ENCODE results near the gene UNC5B. TPM values are rescaled to one million over a fixed set of nuclear protein-coding genes. Genes with fewer than 3 reads are reported as not detected.
"Not testable (repeated sequence)": the region's sequence is repeated elsewhere in the genome, so short reads cannot be mapped to it uniquely, and the experiment has no call there.

UNC5B gene
- total and polyA plus RNA-seq, 7 donors: 1.4 to 12.7 (median 1.8) TPM

- WGBS, 2 donors: 45 to 80% methylated on average over 19 of the region's 19 CpGs
- H3K4me1 ChIP-seq: no peaks in the 10 kb centered on the region
- no peak for DNase-seq
- H3K27me3 ChIP-seq: no peaks in the 10 kb centered on the region
- TF ChIP-seq EP300 (IDR thresholded peaks at IDR 0.05) (no peak), CTCF (IDR thresholded peaks at IDR 0.05) (no peak), POLR2A (IDR thresholded peaks at IDR 0.05) (no peak), POLR2AphosphoS5 (IDR thresholded peaks at IDR 0.05) (no peak)
- H3K27ac ChIP-seq: no peak overlapping the region
- no peak overlapping the region for H3K4me3 ChIP-seq
- no peaks in the 10 kb centered on the region for H3K36me3 ChIP-seq
- no peaks in the 10 kb centered on the region for H3K9me3 ChIP-seq
- intact Hi-C loops (cut with DNase I): no loop called here
Observed at GRCh38 chr10:71293446-71294084, 81.2 kb downstream of the UNC5B start.

GRCh38 chr10:71294091-71294561, 81.8 kb downstream of the UNC5B start:
- no peaks in the 10 kb centered on the region for H3K27me3 ChIP-seq
- TF ChIP-seq EP300 (IDR thresholded peaks at IDR 0.05) (no peak), POLR2A (IDR thresholded peaks at IDR 0.05) (no peak), CTCF (IDR thresholded peaks at IDR 0.05) (no peak), POLR2AphosphoS5 (IDR thresholded peaks at IDR 0.05) (no peak)
- H3K36me3 ChIP-seq: no peaks in the 10 kb centered on the region
- no peak for DNase-seq
- H3K4me3 ChIP-seq: no peak overlapping the region
- intact Hi-C loops (cut with DNase I): no loop called here
- no peaks in the 10 kb centered on the region for H3K4me1 ChIP-seq
- WGBS, 2 donors: 55 to 85% methylated on average over 6 of the region's 6 CpGs
- H3K9me3 ChIP-seq: no peaks in the 10 kb centered on the region
- H3K27ac ChIP-seq: no peak overlapping the region

- TF ChIP-seq POLR2A (IDR thresholded peaks at IDR 0.05): no peak
- TF ChIP-seq EP300 (IDR thresholded peaks at IDR 0.05): no peak
Observed at GRCh38 chr10:71294856-71295255, 82.5 kb downstream of the UNC5B start.

GRCh38 chr10:71295641-71296040, 83.3 kb downstream of the UNC5B start:
- no peak overlapping the region for H3K4me3 ChIP-seq
- no peak overlapping the region for H3K27ac ChIP-seq
- H3K9me3 ChIP-seq: no peaks in the 10 kb centered on the region
- DNase-seq: no peak
- 78 to 88% methylated on average over 9 of the region's 9 CpGs for WGBS, 2 donors
- no peaks in the 10 kb centered on the region for H3K27me3 ChIP-seq
- TF ChIP-seq EP300 (IDR thresholded peaks at IDR 0.05): no peak
- TF ChIP-seq CTCF (IDR thresholded peaks at IDR 0.05): no peak
- no peak for TF ChIP-seq POLR2A (IDR thresholded peaks at IDR 0.05)
- no peak for TF ChIP-seq POLR2AphosphoS5 (IDR thresholded peaks at IDR 0.05)
- intact Hi-C loops (cut with DNase I): no loop called here
- no peaks in the 10 kb centered on the region for H3K4me1 ChIP-seq
- H3K36me3 ChIP-seq: no peaks in the 10 kb centered on the region

More at GRCh38 chr10:71294856-71295255, 82.5 kb downstream of the UNC5B start:
- H3K9me3 ChIP-seq: no peaks in the 10 kb centered on the region
- no peak for DNase-seq
- H3K36me3 ChIP-seq: no peaks in the 10 kb centered on the region
- H3K4me3 ChIP-seq: no peak overlapping the region
- no peaks in the 10 kb centered on the region for H3K27me3 ChIP-seq
- no peak overlapping the region for H3K27ac ChIP-seq
- 73 to 82% methylated on average over 4 of the region's 4 CpGs for WGBS, 2 donors
- intact Hi-C loops (cut with DNase I): no loop called here
- no peaks in the 10 kb centered on the region for H3K4me1 ChIP-seq

- Histone ChIP-seq H3K36me3 (no peaks in the 10 kb centered on the region), H3K4me3 (no peak overlapping the region), H3K9me3 (no peaks in the 10 kb centered on the region), H3K4me1 (no peaks in the 10 kb centered on the region), H3K27me3 (no peaks in the 10 kb centered on the region), H3K27ac (no peak overlapping the region)
- DNase-seq: no peak
- intact Hi-C loops (cut with DNase I): no loop called here
- 38 to 61% methylated on average over 5 of the region's 5 CpGs for WGBS, 2 donors
- no peak for TF ChIP-seq EP300 (IDR thresholded peaks at IDR 0.05)
Observed at GRCh38 chr10:71296086-71296485, 83.7 kb downstream of the UNC5B start.

- H3K27ac ChIP-seq; H3K9me3 ChIP-seq; H3K4me3 ChIP-seq; H3K4me1 ChIP-seq; intact Hi-C loops (cut with DNase I); H3K36me3 ChIP-seq; DNase-seq; H3K27me3 ChIP-seq: not testable (repeated sequence)
- 43 to 73% methylated on average over 12 to 13 of the region's 13 CpGs for WGBS, 2 donors
Observed at GRCh38 chr10:71296811-71297210, 84.4 kb downstream of the UNC5B start.

Data from sigmoid colon (tissue), 7 donors.